K562 (cell line): ENCODE data around the gene KCNAB1.

Source experiments
- CTCF ChIP-seq, 3 experiments: IDR thresholded peaks in 2 of 3; conservative IDR thresholded peaks in 1 of 3; 2 replicates each; pipeline ENCODE4 v1.5.1; 2011 to 2012; ENCODE audit warnings: low read length in 3 of 3, mild to moderate bottlenecking in 3 of 3, control low read depth in 2 of 3, improper control_type of control experiment in 1 of 3, inconsistent platforms in 1 of 3, low read depth in 1 of 3, mixed read lengths in 1 of 3, moderate library complexity in 1 of 3; ENCODE audit not compliant: insufficient read depth in 2 of 3
- E2F8 ChIP-seq: fragments of 450-650 bp; IDR thresholded peaks from 2 replicates; pipeline ENCODE4 v1.7.1; 2018; ENCODE audit warnings: mild to moderate bottlenecking, low read depth; ENCODE audit not compliant: partially characterized antibody
- EP300 ChIP-seq: IDR thresholded peaks from 2 replicates; pipeline ENCODE4 v1.6.1; 2012; ENCODE audit warnings: low read length, improper control_type of control experiment
- MEF2D ChIP-seq: conservative IDR thresholded peaks from 2 replicates; pipeline ENCODE4 v1.6.1; 2016; ENCODE audit warnings: low read depth, missing genetic modification characterization, missing compliant biosample characterization
- MIER1 ChIP-seq: fragments of 450-650 bp; IDR thresholded peaks from 2 replicates; pipeline ENCODE4 v1.6.1; 2016; ENCODE audit warnings: antibody characterized with exemption, mild to moderate bottlenecking, low read depth
- NCOA2 ChIP-seq, 2 experiments: fragments of 450-650 bp; IDR thresholded peaks; 2 replicates each; pipeline ENCODE4 v1.6.1; 2018; ENCODE audit warnings: mild to moderate bottlenecking in 2 of 2, moderate library complexity in 1 of 2; ENCODE audit not compliant: partially characterized antibody in 2 of 2
- NFE2L1 ChIP-seq: fragments of 450-650 bp; IDR thresholded peaks from 2 replicates; pipeline ENCODE4 v1.6.1; 2016; ENCODE audit warnings: missing genetic modification characterization, low read depth, mild to moderate bottlenecking, missing compliant biosample characterization, moderate library complexity, borderline replicate concordance
- PBX2 ChIP-seq, 2 experiments: IDR thresholded peaks in 1 of 2; conservative IDR thresholded peaks in 1 of 2; 2 replicates each; pipeline ENCODE4 v1.6.1; 2016; ENCODE audit warnings: low read depth in 2 of 2, mild to moderate bottlenecking in 1 of 2, missing compliant biosample characterization in 1 of 2, missing genetic modification characterization in 1 of 2, moderate library complexity in 1 of 2
- TCF7 ChIP-seq: sonication (generic); IDR thresholded peaks from 2 replicates; pipeline ENCODE4 v1.6.1; 2016; ENCODE audit warnings: antibody characterized with exemption, borderline replicate concordance
- UBTF ChIP-seq, 2 experiments: IDR thresholded peaks; 2 replicates each; pipeline ENCODE4 v1.6.1; 2012; ENCODE audit warnings: improper control_type of control experiment in 2 of 2, low read depth in 2 of 2, low read length in 2 of 2, borderline replicate concordance in 1 of 2
- ZNF507 ChIP-seq: conservative IDR thresholded peaks from 2 replicates; pipeline ENCODE4 v1.6.1; 2017; ENCODE audit warnings: missing genetic modification characterization, missing compliant biosample characterization

- TF ChIP-seq ZNF507 (tag) (no peak), CTCF (IDR thresholded peaks at IDR 0.05 in 2 of 3, conservative IDR thresholded peaks at IDR 0.05 in 1 of 3; ENCODE audit: insufficient read depth in 2 of 3, low read depth in 1 of 3, low read length in 3 of 3) (no peak), E2F8 (no peak), TCF7 (no peak), MEF2D (no peak), NCOA2 (IDR thresholded peaks at IDR 0.05; ENCODE audit: partially characterized antibody in 2 of 2) (no peak), EP300 (no peak), PBX2 (CRISPR knock-in tag; IDR thresholded peaks at IDR 0.05; ENCODE audit: low read depth) (no peak), PBX2 (tag; conservative IDR thresholded peaks at IDR 0.05; ENCODE audit: low read depth) (no peak), MIER1 (no peak), NFE2L1 (tag) (no peak), UBTF (IDR thresholded peaks at IDR 0.05; ENCODE audit: borderline replicate concordance in 1 of 2, low read depth in 2 of 2, low read length in 2 of 2) (no peak)
Measured at GRCh38 chr3:156542101-156543042, 422.0 kb downstream of the KCNAB1 start.
